Measurements from ENCODE around the gene DBP. TPM values are rescaled to one million over a fixed set of nuclear protein-coding genes. Genes with fewer than 3 reads are reported as not detected.

The DBP gene
- polyA plus RNA-seq, 3 donors = 12.8 to 22.3 (median 17.5) TPM

GRCh38 chr19:48591021-48591420, 46.2 kb downstream of the DBP start:
- Histone ChIP-seq H3K27ac (ENCODE audit: low read depth in 1 of 2, low read length in 2 of 2) (no peak overlapping the region), H4K20me1 (ENCODE audit: insufficient read depth, low read length) (no peaks in the 10 kb centered on the region), H3K79me2 (ENCODE audit: insufficient read depth, low read length) (no peaks in the 10 kb centered on the region), H3K9ac (ENCODE audit: insufficient read depth, low read length, poor library complexity, severe bottlenecking) (no peak overlapping the region), H3K9me3 (replicated peaks in 1 of 2; ENCODE audit: control insufficient read depth in 1 of 2, insufficient read depth in 1 of 2, low read length in 2 of 2) (no peaks in the 10 kb centered on the region), H3K36me3 (replicated peaks in 1 of 2; ENCODE audit: control insufficient read depth in 1 of 2, insufficient read depth in 2 of 2, low read length in 2 of 2) (no peaks in the 10 kb centered on the region), H3K27me3 (ENCODE audit: control insufficient read depth in 2 of 2, insufficient read depth in 2 of 2, low read length in 2 of 2) (no peaks in the 10 kb centered on the region), H3K4me1 (ENCODE audit: control insufficient read depth in 1 of 2, insufficient read depth in 2 of 2, low read length in 2 of 2) (peaks cover 10 to 12% of the 10 kb centered on the region in 2 donors), H2AFZ (ENCODE audit: insufficient read depth, low read depth, low read length, poor library complexity, severe bottlenecking) (no peak overlapping the region), H3K4me2 (replicated peaks; ENCODE audit: extremely low read depth, low read length, poor library complexity, severe bottlenecking) (no peak overlapping the region), H3K4me3 (replicated peaks in 1 of 3; ENCODE audit: low read depth in 2 of 3, low read length in 3 of 3) (no peak overlapping the region)
- Mint-ChIP-seq H3K4me1 (peaks cover 11% of the 10 kb centered on the region), H3K36me3 (no peaks in the 10 kb centered on the region), H3K27ac (no peak overlapping the region), H3K4me3 (no peak overlapping the region), H3K27me3 (ENCODE audit: low read depth in 3 of 3) (peaks cover 4 to 9% (median 6%) of the 10 kb centered on the region in 3 donors), H3K9me3 (no peaks in the 10 kb centered on the region)
- TF ChIP-seq, protein P1, sequence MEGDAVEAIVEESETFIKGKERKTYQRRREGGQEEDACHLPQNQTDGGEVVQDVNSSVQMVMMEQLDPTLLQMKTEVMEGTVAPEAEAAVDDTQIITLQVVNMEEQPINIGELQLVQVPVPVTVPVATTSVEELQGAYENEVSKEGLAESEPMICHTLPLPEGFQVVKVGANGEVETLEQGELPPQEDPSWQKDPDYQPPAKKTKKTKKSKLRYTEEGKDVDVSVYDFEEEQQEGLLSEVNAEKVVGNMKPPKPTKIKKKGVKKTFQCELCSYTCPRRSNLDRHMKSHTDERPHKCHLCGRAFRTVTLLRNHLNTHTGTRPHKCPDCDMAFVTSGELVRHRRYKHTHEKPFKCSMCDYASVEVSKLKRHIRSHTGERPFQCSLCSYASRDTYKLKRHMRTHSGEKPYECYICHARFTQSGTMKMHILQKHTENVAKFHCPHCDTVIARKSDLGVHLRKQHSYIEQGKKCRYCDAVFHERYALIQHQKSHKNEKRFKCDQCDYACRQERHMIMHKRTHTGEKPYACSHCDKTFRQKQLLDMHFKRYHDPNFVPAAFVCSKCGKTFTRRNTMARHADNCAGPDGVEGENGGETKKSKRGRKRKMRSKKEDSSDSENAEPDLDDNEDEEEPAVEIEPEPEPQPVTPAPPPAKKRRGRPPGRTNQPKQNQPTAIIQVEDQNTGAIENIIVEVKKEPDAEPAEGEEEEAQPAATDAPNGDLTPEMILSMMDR (IDR thresholded peaks at IDR 0.05) = no peak
- peak in 1 of 3 donors; percentile 38 for DNase-seq
- WGBS (ENCODE audit: insufficient coverage) = 87% methylated on average over 3 of the region's 5 CpGs
- intact Hi-C loops (cut with micrococcal nuclease) = no loop called here

DNA sequence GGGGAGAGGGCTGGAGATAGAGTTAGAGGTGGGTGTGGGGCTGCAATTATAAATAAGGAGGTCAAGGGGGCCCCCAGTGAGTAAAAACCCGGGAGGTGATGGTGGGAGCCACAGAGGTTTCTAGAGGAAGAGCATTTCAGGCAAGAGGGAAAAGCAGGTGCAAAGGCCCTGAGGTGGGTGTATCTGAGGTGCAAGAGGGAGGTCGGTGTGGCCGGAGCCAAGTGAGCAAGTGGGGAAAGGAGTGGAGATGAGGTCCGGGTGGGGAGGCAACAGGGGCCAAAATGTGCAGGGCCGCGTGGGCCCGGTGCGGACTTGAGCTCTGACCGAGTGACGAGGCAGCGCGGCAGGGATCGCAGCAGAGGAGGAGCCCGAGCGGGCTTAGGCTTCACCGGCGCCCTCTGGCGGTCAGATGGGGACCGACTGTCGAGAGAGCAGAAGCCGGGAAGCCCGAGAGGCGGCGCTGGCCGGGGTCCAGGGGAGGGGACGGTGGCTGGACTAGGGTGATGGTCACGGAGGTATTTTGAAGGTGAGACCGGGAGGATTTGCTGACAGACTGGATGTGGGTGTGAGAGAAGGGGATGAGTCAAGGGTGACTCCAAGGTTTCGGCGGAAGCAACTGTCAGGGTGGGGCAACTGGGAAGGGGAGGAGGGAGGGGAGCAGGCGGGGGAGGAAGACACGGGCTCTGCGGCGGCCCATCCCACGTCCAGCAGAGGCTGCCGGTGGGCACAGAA, 48.3 kb downstream of the DBP start:
- Mint-ChIP-seq H3K4me1 (peaks cover 17% of the 10 kb centered on the region), H3K9me3 (peaks cover 0 to 4% (median 3%) of the 10 kb centered on the region in 7 donors), H3K4me3 (peak overlapping the region; percentile 83 to 96), H3K27me3 (ENCODE audit: low read depth in 3 of 3) (peaks cover 6 to 9% (median 9%) of the 10 kb centered on the region in 3 donors), H3K27ac (peak overlapping the region; percentile 57 to 92 (median 85)), H3K36me3 (no peaks in the 10 kb centered on the region)
- DNase-seq = peak; percentile 83 to 90 (median 85)
- H3K9ac ChIP-seq (ENCODE audit: insufficient read depth, low read length, poor library complexity, severe bottlenecking) = peak overlapping the region; percentile 57
- peak overlapping the region; percentile 17 to 72 (median 41) for H3K4me3 ChIP-seq (replicated peaks in 1 of 3; ENCODE audit: low read depth in 2 of 3, low read length in 3 of 3)
- H4K20me1 ChIP-seq (ENCODE audit: insufficient read depth, low read length) = no peaks in the 10 kb centered on the region
- peak overlapping the region; percentile 62 for H3K4me2 ChIP-seq (replicated peaks; ENCODE audit: extremely low read depth, low read length, poor library complexity, severe bottlenecking)
- H3K79me2 ChIP-seq (ENCODE audit: insufficient read depth, low read length) = no peaks in the 10 kb centered on the region
- no peaks in the 10 kb centered on the region for H3K27me3 ChIP-seq (ENCODE audit: control insufficient read depth in 2 of 2, insufficient read depth in 2 of 2, low read length in 2 of 2)
- H2AFZ ChIP-seq (ENCODE audit: insufficient read depth, low read depth, low read length, poor library complexity, severe bottlenecking) = peak overlapping the region; percentile 67
- peaks cover 13 to 15% of the 10 kb centered on the region in 2 donors for H3K4me1 ChIP-seq (ENCODE audit: control insufficient read depth in 1 of 2, insufficient read depth in 2 of 2, low read length in 2 of 2)
- H3K9me3 ChIP-seq (replicated peaks in 1 of 2; ENCODE audit: control insufficient read depth in 1 of 2, insufficient read depth in 1 of 2, low read length in 2 of 2) = no peaks in the 10 kb centered on the region
- 3% methylated on average over 36 of the region's 36 CpGs for WGBS (ENCODE audit: insufficient coverage)
- peak overlapping the region; percentile 56 to 64 for H3K27ac ChIP-seq (ENCODE audit: low read depth in 1 of 2, low read length in 2 of 2)
- intact Hi-C loops (cut with micrococcal nuclease) = loop anchor here (5.0 to 10.0 kb wide), 2 partner anchors 82 to 264 kb away; partner anchors contain the start of gene EMP3 (in 1 of the 2)
- H3K36me3 ChIP-seq (replicated peaks in 1 of 2; ENCODE audit: control insufficient read depth in 1 of 2, insufficient read depth in 2 of 2, low read length in 2 of 2) = no peaks in the 10 kb centered on the region
- TF ChIP-seq, protein P1 (IDR thresholded peaks at IDR 0.05) = peak; percentile 95

All from CD14-positive monocyte (primary cell).